Right lobe of liver (tissue), 4 donors: ENCODE measurements around the gene LIG3.
"Not testable (repeated sequence)": the region's sequence is repeated elsewhere in the genome, so short reads cannot be mapped to it uniquely, and the experiment has no call there.

ENCODE experiments used
- POLR2A ChIP-seq: fragments of 450-650 bp; IDR thresholded peaks from one replicate; pipeline ENCODE4 v1.6.1; 2017; ENCODE audit warnings: antibody characterized with exemption, mild to moderate bottlenecking
- TF ChIP-seq, protein P1 (sequence below), 4 donors: fragments of 200-600 bp in 3 of 4; fragments of 450-650 bp in 1 of 4; IDR thresholded peaks; one replicate each; pipeline versions ENCODE4 v1.5.1 to v1.8.0; 2016 to 2022; ENCODE audit warnings: antibody characterized with exemption in 4 of 4, mild to moderate bottlenecking in 2 of 4
- donor health status: DM: no; HTN: no; CAD: no.
- donor health status: DM: no; HTN: no; CAD: no.
- donor health status: DM: no; HTN: yes; CAD: no.

DNA sequence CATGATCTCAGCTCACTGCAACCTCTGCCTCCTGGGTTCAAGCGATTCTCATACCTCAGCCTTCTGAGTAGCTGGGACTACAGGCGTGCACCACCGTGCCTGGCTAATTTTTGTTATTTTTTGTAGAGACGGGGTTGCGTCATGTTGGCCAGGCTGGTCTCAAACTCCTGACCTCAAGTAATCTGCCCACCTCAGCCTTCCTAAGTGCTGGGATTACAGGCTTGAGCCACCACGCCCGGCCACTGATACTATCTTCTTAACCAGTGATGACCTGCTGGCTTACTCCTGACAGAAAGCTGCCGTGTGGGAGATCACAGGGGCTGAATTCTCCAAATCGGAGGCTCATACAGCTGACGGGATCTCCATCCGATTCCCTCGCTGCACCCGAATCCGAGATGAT, 20.7 kb downstream of the LIG3 start:
- TF ChIP-seq, protein P1, sequence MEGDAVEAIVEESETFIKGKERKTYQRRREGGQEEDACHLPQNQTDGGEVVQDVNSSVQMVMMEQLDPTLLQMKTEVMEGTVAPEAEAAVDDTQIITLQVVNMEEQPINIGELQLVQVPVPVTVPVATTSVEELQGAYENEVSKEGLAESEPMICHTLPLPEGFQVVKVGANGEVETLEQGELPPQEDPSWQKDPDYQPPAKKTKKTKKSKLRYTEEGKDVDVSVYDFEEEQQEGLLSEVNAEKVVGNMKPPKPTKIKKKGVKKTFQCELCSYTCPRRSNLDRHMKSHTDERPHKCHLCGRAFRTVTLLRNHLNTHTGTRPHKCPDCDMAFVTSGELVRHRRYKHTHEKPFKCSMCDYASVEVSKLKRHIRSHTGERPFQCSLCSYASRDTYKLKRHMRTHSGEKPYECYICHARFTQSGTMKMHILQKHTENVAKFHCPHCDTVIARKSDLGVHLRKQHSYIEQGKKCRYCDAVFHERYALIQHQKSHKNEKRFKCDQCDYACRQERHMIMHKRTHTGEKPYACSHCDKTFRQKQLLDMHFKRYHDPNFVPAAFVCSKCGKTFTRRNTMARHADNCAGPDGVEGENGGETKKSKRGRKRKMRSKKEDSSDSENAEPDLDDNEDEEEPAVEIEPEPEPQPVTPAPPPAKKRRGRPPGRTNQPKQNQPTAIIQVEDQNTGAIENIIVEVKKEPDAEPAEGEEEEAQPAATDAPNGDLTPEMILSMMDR (IDR thresholded peaks at IDR 0.05), result not testable (repeated sequence)
- TF ChIP-seq POLR2A, result not testable (repeated sequence)
